Esophagus (tissue), 2 donors: Measurements from ENCODE around the gene VSTM4. TPM values are rescaled to one million over a fixed set of nuclear protein-coding genes. Genes with fewer than 3 reads are reported as not detected.

Experiments
- H3K27ac ChIP-seq, 2 donors: one replicate each; pipeline ENCODE4 v1.5.1; 2013; ENCODE audit warnings: low read depth in 2 of 2, mild to moderate bottlenecking in 2 of 2, inconsistent platforms in 1 of 2, low read length in 1 of 2, moderate library complexity in 1 of 2
- H3K27me3 ChIP-seq, 2 donors: one replicate each; pipeline ENCODE4 v1.6.1; 2013; ENCODE audit warnings: low read length in 2 of 2, control low read depth in 1 of 2, mild to moderate bottlenecking in 1 of 2; ENCODE audit not compliant: insufficient read depth in 2 of 2, control insufficient read depth in 1 of 2
- H3K36me3 ChIP-seq, 2 donors: one replicate each; pipeline ENCODE4 v1.6.1; 2013; ENCODE audit warnings: low read length in 1 of 2; ENCODE audit not compliant: control insufficient read depth in 2 of 2, insufficient read depth in 2 of 2
- H3K4me1 ChIP-seq, 2 donors: one replicate each; pipeline ENCODE4 v1.6.1; 2013; ENCODE audit warnings: low read length in 1 of 2; ENCODE audit not compliant: control insufficient read depth in 2 of 2, insufficient read depth in 2 of 2
- H3K4me3 ChIP-seq, 2 donors: one replicate each; pipeline ENCODE4 v1.5.1; 2013; ENCODE audit warnings: low read length in 2 of 2, mild to moderate bottlenecking in 2 of 2, low read depth in 1 of 2, moderate library complexity in 1 of 2
- H3K9me3 ChIP-seq, 2 donors: one replicate each; pipeline ENCODE4 v1.6.1; 2013; ENCODE audit warnings: mild to moderate bottlenecking in 2 of 2, low read depth in 1 of 2, low read length in 1 of 2, moderate library complexity in 1 of 2; ENCODE audit not compliant: control insufficient read depth in 2 of 2, insufficient read depth in 1 of 2
- WGBS, 2 donors: extraction: QIAGEN DNeasy Blood & Tissue Kit; methylation state at CpG; one replicate each; pipeline ENCODE4 v1.1.7; 2013; 5-methylcytosine and 5-hydroxymethylcytosine counted together
- polyA plus RNA-seq, 2 donors: library from polyadenylated mRNA; stranded (reverse); fragments of 200-250 nt; gene quantifications; one replicate each; pipeline ENCODE4 v1.2.3, GENCODE V29; 2013
- donor health status: healthy with polysubstance abuse.
- donor health status: Bipolar disorder and iron deficiency.

The VSTM4 gene
- polyA plus RNA-seq, 2 donors = 0.31 to 1.2 TPM

- H3K9me3 ChIP-seq = no peaks in the 10 kb centered on the region
- H3K27me3 ChIP-seq = no peaks in the 10 kb centered on the region
- H3K27ac ChIP-seq = no peak overlapping the region
- no peaks in the 10 kb centered on the region for H3K36me3 ChIP-seq
- no peaks in the 10 kb centered on the region for H3K4me1 ChIP-seq
- 83 to 86% methylated on average over 5 of the region's 5 CpGs for WGBS, 2 donors
- H3K4me3 ChIP-seq = no peak overlapping the region
Measured at GRCh38 chr10:48993627-48994026, 121.7 kb downstream of the VSTM4 start.

GRCh38 chr10:48990226-48990625, 125.1 kb downstream of the VSTM4 start:
- H3K27me3 ChIP-seq = no peaks in the 10 kb centered on the region
- no peaks in the 10 kb centered on the region for H3K9me3 ChIP-seq
- H3K27ac ChIP-seq = no peak overlapping the region
- no peak overlapping the region for H3K4me3 ChIP-seq
- no peaks in the 10 kb centered on the region for H3K4me1 ChIP-seq
- H3K36me3 ChIP-seq = no peaks in the 10 kb centered on the region
- WGBS, 2 donors = 78 to 96% methylated on average over 1 of the region's 1 CpG

GRCh38 chr10:48985621-48986158, 129.6 kb downstream of the VSTM4 start:
- Histone ChIP-seq H3K27ac (no peak overlapping the region), H3K27me3 (no peaks in the 10 kb centered on the region), H3K36me3 (no peaks in the 10 kb centered on the region), H3K4me3 (no peak overlapping the region), H3K4me1 (no peaks in the 10 kb centered on the region), H3K9me3 (no peaks in the 10 kb centered on the region)
- 93 to 95% methylated on average over 7 of the region's 7 CpGs for WGBS, 2 donors

- 76 to 78% methylated on average over 5 of the region's 5 CpGs for WGBS, 2 donors
Measured at GRCh38 chr10:48983648-48984351, 131.5 kb downstream of the VSTM4 start.

GRCh38 chr10:48982584-48982983, 132.7 kb downstream of the VSTM4 start:
- H3K36me3 ChIP-seq = no peaks in the 10 kb centered on the region
- H3K27ac ChIP-seq = no peak overlapping the region
- H3K9me3 ChIP-seq = no peaks in the 10 kb centered on the region
- H3K4me3 ChIP-seq = no peak overlapping the region
- WGBS, 2 donors = 76 to 84% methylated on average over 5 of the region's 5 CpGs
- H3K27me3 ChIP-seq = no peaks in the 10 kb centered on the region
- H3K4me1 ChIP-seq = no peaks in the 10 kb centered on the region

More at GRCh38 chr10:48983648-48984351, 131.5 kb downstream of the VSTM4 start:
- no peak overlapping the region for H3K4me3 ChIP-seq
- H3K4me1 ChIP-seq = no peaks in the 10 kb centered on the region
- H3K27ac ChIP-seq = no peak overlapping the region
- no peaks in the 10 kb centered on the region for H3K9me3 ChIP-seq
- H3K36me3 ChIP-seq = no peaks in the 10 kb centered on the region
- H3K27me3 ChIP-seq = no peaks in the 10 kb centered on the region

- Histone ChIP-seq H3K4me1 (no peaks in the 10 kb centered on the region), H3K27ac (no peak overlapping the region), H3K4me3 (no peak overlapping the region), H3K36me3 (no peaks in the 10 kb centered on the region), H3K27me3 (no peaks in the 10 kb centered on the region), H3K9me3 (no peaks in the 10 kb centered on the region)
- 30 to 35% methylated on average over 12 of the region's 12 CpGs for WGBS, 2 donors
Measured at GRCh38 chr10:48981310-48981907, 133.9 kb downstream of the VSTM4 start.

- WGBS, 2 donors = 81 to 87% methylated on average over 5 of the region's 5 CpGs
- no peaks in the 10 kb centered on the region for H3K9me3 ChIP-seq
- H3K4me1 ChIP-seq = no peaks in the 10 kb centered on the region
- H3K27me3 ChIP-seq = no peaks in the 10 kb centered on the region
- H3K4me3 ChIP-seq = no peak overlapping the region
- no peak overlapping the region for H3K27ac ChIP-seq
- H3K36me3 ChIP-seq = no peaks in the 10 kb centered on the region
Measured at GRCh38 chr10:48978318-48978717, 137.0 kb downstream of the VSTM4 start.

GRCh38 chr10:48976196-48976595, 139.1 kb downstream of the VSTM4 start:
- Histone ChIP-seq H3K4me1 (no peaks in the 10 kb centered on the region), H3K27me3 (no peaks in the 10 kb centered on the region), H3K36me3 (no peaks in the 10 kb centered on the region), H3K4me3 (no peak overlapping the region), H3K9me3 (no peaks in the 10 kb centered on the region), H3K27ac (no peak overlapping the region)

- Histone ChIP-seq H3K27me3 (no peaks in the 10 kb centered on the region), H3K9me3 (no peaks in the 10 kb centered on the region), H3K27ac (no peak overlapping the region), H3K4me3 (no peak overlapping the region), H3K36me3 (no peaks in the 10 kb centered on the region), H3K4me1 (no peaks in the 10 kb centered on the region)
- 91 to 93% methylated on average over 12 of the region's 12 CpGs for WGBS, 2 donors
Measured at GRCh38 chr10:48974510-48975156, 140.7 kb downstream of the VSTM4 start.
